PC-9 (cell line): ENCODE results near the gene AGTR1. TPM values are rescaled to one million over a fixed set of nuclear protein-coding genes. Genes with fewer than 3 reads are reported as not detected.

ENCODE experiments used
- BruUV-seq: library from RNA; stranded (reverse); fragments of 400-500 nt; replicated peaks from 2 replicates; lab custom pipeline; 2021; lab: Mats Ljungman, UMichigan
- CTCF ChIA-PET: fragments of 300-600 bp; sonication (Branson Sonifier 250); formaldehyde crosslinking; loops from one replicate; lab custom pipeline; 2022; ENCODE audit warnings: antibody characterized with exemption; lab: Charles Lee
- POLR2A ChIA-PET: fragments of 300-600 bp; sonication (Branson Sonifier 250); formaldehyde crosslinking; loops from one replicate; lab custom pipeline; 2022; ENCODE audit warnings: antibody characterized with exemption; ENCODE audit not compliant: unreplicated experiment; lab: Charles Lee
- DNase-seq, 2 experiments: peaks; one replicate each; pipeline versions ENCODE4 v3.0.0 to v3.0.0-alpha.2; 2015 to 2022; ENCODE audit warnings: mixed read lengths in 1 of 2
- H2AFZ ChIP-seq: fragments of 200-600 bp; sonication (generic); 2 replicates; pipeline ENCODE4 v1.8.1; 2017; ENCODE audit warnings: antibody characterized with exemption
- H3F3A ChIP-seq: fragments of 200-600 bp; sonication (generic); 2 replicates; pipeline ENCODE4 v1.8.1; 2017; ENCODE audit warnings: antibody characterized with exemption, mild to moderate bottlenecking, low read depth; ENCODE audit not compliant: insufficient read depth
- H3K27ac ChIP-seq: fragments of 200-600 bp; sonication (generic); 2 replicates; pipeline ENCODE4 v1.6.1; 2016; ENCODE audit warnings: mixed run types
- H3K27me3 ChIP-seq: fragments of 200-600 bp; sonication (generic); 2 replicates; pipeline ENCODE4 v1.6.1; 2016; ENCODE audit warnings: low read depth, mixed run types; ENCODE audit not compliant: insufficient read depth
- H3K36me3 ChIP-seq: fragments of 200-600 bp; sonication (generic); 2 replicates; pipeline ENCODE4 v1.6.1; 2016; ENCODE audit warnings: low read depth, mixed run types
- H3K4me1 ChIP-seq: fragments of 200-600 bp; sonication (generic); replicated peaks from 2 replicates; pipeline ENCODE4 v1.6.1; 2016; ENCODE audit warnings: mixed run types; ENCODE audit not compliant: insufficient read depth
- H3K4me2 ChIP-seq: fragments of 200-600 bp; sonication (generic); 2 replicates; pipeline ENCODE4 v1.6.1; 2017; ENCODE audit warnings: mixed run types
- H3K4me3 ChIP-seq: fragments of 200-600 bp; sonication (generic); 2 replicates; pipeline ENCODE4 v1.6.1; 2016; ENCODE audit warnings: mixed run types
- H3K79me2 ChIP-seq: fragments of 200-600 bp; sonication (generic); 2 replicates; pipeline ENCODE4 v1.6.1; 2017; ENCODE audit warnings: low read depth, mixed run types
- H3K9me2 ChIP-seq: fragments of 200-600 bp; sonication (generic); 2 replicates; pipeline ENCODE4 v1.8.1; 2017; ENCODE audit warnings: mild to moderate bottlenecking; ENCODE audit not compliant: insufficient read depth
- H3K9me3 ChIP-seq: fragments of 200-600 bp; sonication (generic); 2 replicates; pipeline ENCODE4 v1.8.1; 2016; ENCODE audit warnings: low read depth; ENCODE audit not compliant: insufficient read depth
- H4K20me1 ChIP-seq: fragments of 200-600 bp; sonication (generic); 2 replicates; pipeline ENCODE4 v1.8.1; 2017; ENCODE audit not compliant: insufficient read depth
- EZH2 ChIP-seq: fragments of 200-600 bp; sonication (generic); IDR thresholded peaks from 2 replicates; pipeline ENCODE4 v1.8.0; 2017; ENCODE audit warnings: antibody characterized with exemption, low read depth
- intact Hi-C: fragments of 100-400 bp; cut with micrococcal nuclease; formaldehyde crosslinking; loops from one replicate; pipeline ENCODE4 v1.10.0; 2022; ENCODE audit not compliant: unreplicated experiment
- total RNA-seq: library from RNA; stranded (reverse); gene quantifications from 2 replicates; pipeline ENCODE4 v1.2.3, GENCODE V29; 2021
- TF ChIP-seq, protein P1 (sequence below): fragments of 200-600 bp; sonication (generic); conservative IDR thresholded peaks from 2 replicates; pipeline ENCODE4 v1.6.1; 2017; ENCODE audit warnings: mixed run types, antibody characterized with exemption, mild to moderate bottlenecking, moderate library complexity

Gene AGTR1
- total RNA-seq, 1 experiment from 2014 or later, result not detected

DNA sequence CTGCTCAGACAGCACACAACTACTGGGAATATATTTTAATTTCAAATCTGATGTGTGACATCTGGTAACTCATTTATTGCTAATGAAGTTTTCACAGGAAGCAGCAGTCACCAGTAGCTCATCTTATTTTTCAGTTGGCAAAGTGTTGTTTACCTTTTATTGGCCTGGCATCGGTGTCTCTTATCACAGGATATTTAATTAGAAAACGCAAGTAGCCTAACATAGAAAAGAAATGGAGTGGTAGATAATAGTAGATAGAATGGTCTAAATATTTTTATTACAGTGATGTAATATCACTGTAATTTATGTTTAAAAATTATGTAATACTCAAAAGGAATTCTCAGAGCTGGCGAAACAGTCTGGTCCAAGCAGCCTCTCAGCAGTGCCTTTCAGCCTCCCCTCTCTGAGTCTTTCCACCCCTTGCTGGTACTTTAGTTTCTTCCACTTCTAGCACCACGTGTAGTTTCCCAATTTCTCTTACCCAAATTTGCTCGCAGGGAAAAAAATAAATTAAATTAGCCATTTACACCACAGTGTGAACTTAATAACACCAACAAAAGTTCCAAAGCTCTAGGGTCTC, 31.9 kb downstream of the AGTR1 start:
- no peaks in the 10 kb centered on the region for H3K9me2 ChIP-seq
- no peaks in the 10 kb centered on the region for H3K36me3 ChIP-seq
- ChIA-PET POLR2A (no interaction called here), CTCF (interaction anchor here (0.6 kb wide), 1 partner anchor 29 kb away, joined by 3 read pairs; no protein-coding TSS in a partner anchor)
- H4K20me1 ChIP-seq, result no peaks in the 10 kb centered on the region
- no peak overlapping the region for H3K27ac ChIP-seq
- H3K9me3 ChIP-seq, result no peaks in the 10 kb centered on the region
- TF ChIP-seq, protein P1, sequence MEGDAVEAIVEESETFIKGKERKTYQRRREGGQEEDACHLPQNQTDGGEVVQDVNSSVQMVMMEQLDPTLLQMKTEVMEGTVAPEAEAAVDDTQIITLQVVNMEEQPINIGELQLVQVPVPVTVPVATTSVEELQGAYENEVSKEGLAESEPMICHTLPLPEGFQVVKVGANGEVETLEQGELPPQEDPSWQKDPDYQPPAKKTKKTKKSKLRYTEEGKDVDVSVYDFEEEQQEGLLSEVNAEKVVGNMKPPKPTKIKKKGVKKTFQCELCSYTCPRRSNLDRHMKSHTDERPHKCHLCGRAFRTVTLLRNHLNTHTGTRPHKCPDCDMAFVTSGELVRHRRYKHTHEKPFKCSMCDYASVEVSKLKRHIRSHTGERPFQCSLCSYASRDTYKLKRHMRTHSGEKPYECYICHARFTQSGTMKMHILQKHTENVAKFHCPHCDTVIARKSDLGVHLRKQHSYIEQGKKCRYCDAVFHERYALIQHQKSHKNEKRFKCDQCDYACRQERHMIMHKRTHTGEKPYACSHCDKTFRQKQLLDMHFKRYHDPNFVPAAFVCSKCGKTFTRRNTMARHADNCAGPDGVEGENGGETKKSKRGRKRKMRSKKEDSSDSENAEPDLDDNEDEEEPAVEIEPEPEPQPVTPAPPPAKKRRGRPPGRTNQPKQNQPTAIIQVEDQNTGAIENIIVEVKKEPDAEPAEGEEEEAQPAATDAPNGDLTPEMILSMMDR, result no peak
- TF ChIP-seq EZH2, result no peak
- H3F3A ChIP-seq, result no peaks in the 10 kb centered on the region
- BruUV-seq, result no TSS peak
- H3K79me2 ChIP-seq, result no peaks in the 10 kb centered on the region
- H3K27me3 ChIP-seq, result no peaks in the 10 kb centered on the region
- H3K4me2 ChIP-seq, result no peak overlapping the region
- intact Hi-C loops, result loop anchor here (5.0 to 10.0 kb wide), 2 partner anchors 133 to 545 kb away; no protein-coding TSS in a partner anchor
- no peak overlapping the region for H2AFZ ChIP-seq
- no peaks in the 10 kb centered on the region for H3K4me1 ChIP-seq
- H3K4me3 ChIP-seq, result no peak overlapping the region
- DNase-seq, result no peak

DNA sequence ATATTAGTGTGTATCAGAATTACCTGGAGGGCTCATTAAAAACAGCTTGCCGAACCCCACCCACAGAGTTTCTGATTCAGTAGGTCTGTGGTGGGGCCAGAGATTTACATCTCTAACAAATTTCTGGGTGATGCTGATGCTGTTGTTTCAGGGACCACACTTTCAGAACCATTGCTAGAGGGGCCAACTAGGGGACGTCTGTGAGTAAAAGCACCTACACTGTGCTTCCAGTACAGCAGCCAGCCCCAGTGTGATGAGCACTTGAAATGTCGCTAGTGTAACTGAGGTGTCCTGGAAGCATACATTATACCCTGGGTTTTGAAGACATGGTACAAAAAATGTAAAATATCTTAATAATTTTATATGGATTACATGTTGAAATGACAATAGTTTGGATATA, 33.0 kb downstream of the AGTR1 start:
- no peaks in the 10 kb centered on the region for H3K27me3 ChIP-seq
- H3K36me3 ChIP-seq, result no peaks in the 10 kb centered on the region
- H3K9me3 ChIP-seq, result no peaks in the 10 kb centered on the region
- H3K27ac ChIP-seq, result no peak overlapping the region
- H3K9me2 ChIP-seq, result no peaks in the 10 kb centered on the region
- POLR2A ChIA-PET, result interaction anchor here (0.6 kb wide), 1 partner anchor 724 kb away, joined by 3 read pairs; no protein-coding TSS in a partner anchor
- CTCF ChIA-PET, result no interaction called here
- no peak overlapping the region for H3K4me2 ChIP-seq
- no peaks in the 10 kb centered on the region for H3K79me2 ChIP-seq
- no peaks in the 10 kb centered on the region for H3K4me1 ChIP-seq
- no peak overlapping the region for H2AFZ ChIP-seq
- intact Hi-C loops, result no loop called here
- no peak for DNase-seq
- no peak overlapping the region for H3K4me3 ChIP-seq
- no peaks in the 10 kb centered on the region for H3F3A ChIP-seq
- no TSS peak for BruUV-seq
- H4K20me1 ChIP-seq, result no peaks in the 10 kb centered on the region
- TF ChIP-seq, protein P1, result no peak
- no peak for TF ChIP-seq EZH2

DNA sequence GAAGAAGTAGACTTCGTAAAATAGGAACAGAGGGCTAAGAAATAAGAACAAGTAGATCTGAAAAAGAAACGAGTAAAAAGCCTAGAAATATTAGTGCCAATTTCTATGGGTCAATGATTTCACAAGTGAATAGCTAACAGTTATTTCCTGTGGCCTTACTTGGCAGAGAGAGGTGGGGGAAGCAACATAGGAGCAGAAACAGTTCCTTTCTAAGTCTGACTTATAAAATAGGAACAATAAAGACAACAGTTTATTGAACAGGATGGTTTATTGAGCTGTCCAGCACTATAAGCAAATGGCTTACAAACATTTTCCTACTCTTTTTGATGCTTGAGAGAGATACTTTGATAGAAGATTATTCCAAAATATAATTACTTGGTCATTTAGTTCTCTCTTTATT, 37.9 kb downstream of the AGTR1 start:
- intact Hi-C loops, result no loop called here
- ChIA-PET POLR2A (no interaction called here), CTCF (no interaction called here)
- DNase-seq, result no peak
- Histone ChIP-seq H3K36me3 (no peaks in the 10 kb centered on the region), H3K4me2 (no peak overlapping the region), H2AFZ (peak overlapping the region; percentile 26; the same call in 1 of the 2 replicates), H3K27me3 (no peaks in the 10 kb centered on the region), H4K20me1 (no peaks in the 10 kb centered on the region), H3K9me2 (no peaks in the 10 kb centered on the region), H3K4me3 (no peak overlapping the region), H3K9me3 (no peaks in the 10 kb centered on the region), H3K4me1 (no peaks in the 10 kb centered on the region), H3K27ac (no peak overlapping the region), H3K79me2 (no peaks in the 10 kb centered on the region), H3F3A (no peaks in the 10 kb centered on the region)
- no TSS peak for BruUV-seq
- TF ChIP-seq, protein P1, result no peak
- no peak for TF ChIP-seq EZH2
